AG09319 (cell line): ENCODE data around the gene PLAU.

Experiments used
- DNase-seq: peaks from one replicate; pipeline ENCODE4 v3.0.0-alpha.2; 2010; ENCODE audit warnings: low read depth; ENCODE audit errors: extremely low read depth
- CTCF ChIP-seq: IDR thresholded peaks from 2 replicates; pipeline ENCODE4 v1.5.1; 2011; ENCODE audit warnings: low read depth, mild to moderate bottlenecking, inconsistent platforms, low read length, moderate library complexity

The PLAU gene

DNA sequence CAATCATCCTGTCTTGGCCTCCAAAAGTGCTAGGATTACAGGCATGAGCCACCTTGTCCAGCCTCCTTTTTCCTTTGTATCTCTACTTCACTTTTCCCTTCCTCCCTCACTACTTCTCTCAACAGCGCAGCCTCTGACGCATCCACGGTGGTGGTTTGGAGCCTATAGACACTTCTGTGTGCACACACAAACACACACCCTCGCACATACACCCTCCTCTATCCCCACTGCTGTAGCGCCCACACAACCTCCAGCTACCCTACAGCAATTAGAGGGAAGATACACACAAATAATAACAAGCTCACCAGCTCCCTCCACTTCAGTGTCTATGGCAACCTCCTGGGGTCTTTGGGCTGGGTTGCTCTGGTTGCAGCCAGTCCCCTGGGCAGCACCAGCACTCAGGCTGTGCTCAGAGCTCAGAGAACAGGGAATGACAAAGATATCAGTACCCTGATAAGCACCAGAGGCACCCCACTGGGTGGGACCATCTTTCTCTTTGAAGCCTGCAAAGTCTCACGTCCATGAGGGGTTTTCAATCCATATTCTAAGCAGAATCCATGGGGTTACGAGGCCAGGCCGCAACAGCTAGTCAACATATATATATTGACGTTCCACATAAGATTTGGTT is 33.3 kb upstream of the PLAU start:
- no peak for DNase-seq
- TF ChIP-seq CTCF: no peak

- TF ChIP-seq CTCF: no peak
- no peak for DNase-seq
Observed at GRCh38 chr10:73878365-73878764, 32.6 kb upstream of the PLAU start.

GRCh38 chr10:73879296-73880173 is 31.4 kb upstream of the PLAU start:
- DNase-seq: no peak
- peak; percentile 94 for TF ChIP-seq CTCF

DNA sequence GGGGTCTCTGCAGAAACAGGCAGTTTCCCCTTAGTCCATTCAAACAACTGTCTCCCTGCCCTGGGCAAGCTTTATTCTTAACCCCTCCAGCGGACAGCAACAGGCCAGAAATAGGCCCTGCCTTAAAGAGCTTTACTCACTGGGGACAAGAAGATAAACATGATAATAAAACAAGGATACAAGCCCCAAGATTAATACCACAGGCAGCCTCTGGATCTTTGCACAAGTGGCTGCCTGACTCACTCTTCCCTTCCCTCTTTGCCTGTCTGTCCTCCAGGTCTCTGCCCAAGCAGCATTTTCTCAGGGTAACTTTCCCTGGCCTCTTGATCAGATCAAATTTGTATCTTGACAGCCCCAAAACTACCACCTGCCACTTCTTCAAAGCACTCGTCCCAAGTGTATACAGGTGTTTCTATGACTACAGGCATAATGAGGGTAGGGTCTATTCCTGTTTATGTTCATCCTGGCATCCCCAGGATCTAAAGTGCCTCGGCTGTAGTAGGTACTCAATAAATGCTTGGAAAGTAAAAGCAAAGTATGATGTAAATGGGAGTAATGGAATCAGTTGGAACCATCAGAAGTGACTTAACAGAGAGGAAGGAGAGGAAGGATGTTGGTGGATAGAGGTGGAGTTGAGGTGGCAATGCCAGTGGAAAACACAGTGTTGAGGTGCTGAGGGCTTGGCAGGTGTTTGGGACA is 29.6 kb upstream of the PLAU start:
- no peak for TF ChIP-seq CTCF
- DNase-seq: no peak

GRCh38 chr10:73884017-73884416 is 26.9 kb upstream of the PLAU start:
- no peak for DNase-seq
- no peak for TF ChIP-seq CTCF

GRCh38 chr10:73886085-73886529 is 24.8 kb upstream of the PLAU start:
- DNase-seq: no peak
- TF ChIP-seq CTCF: peak; percentile 88
